ENCODE measurements around the gene TLE6. TPM values are rescaled to one million over a fixed set of nuclear protein-coding genes. Genes with fewer than 3 reads are reported as not detected.

TLE6 gene
- total and polyA plus RNA-seq, 10 of the 15 experiments (the other 5 are each of a cell fraction or from before 2014, with no cell fraction given) = 2.7 to 13.8 (median 6.4) TPM

DNA sequence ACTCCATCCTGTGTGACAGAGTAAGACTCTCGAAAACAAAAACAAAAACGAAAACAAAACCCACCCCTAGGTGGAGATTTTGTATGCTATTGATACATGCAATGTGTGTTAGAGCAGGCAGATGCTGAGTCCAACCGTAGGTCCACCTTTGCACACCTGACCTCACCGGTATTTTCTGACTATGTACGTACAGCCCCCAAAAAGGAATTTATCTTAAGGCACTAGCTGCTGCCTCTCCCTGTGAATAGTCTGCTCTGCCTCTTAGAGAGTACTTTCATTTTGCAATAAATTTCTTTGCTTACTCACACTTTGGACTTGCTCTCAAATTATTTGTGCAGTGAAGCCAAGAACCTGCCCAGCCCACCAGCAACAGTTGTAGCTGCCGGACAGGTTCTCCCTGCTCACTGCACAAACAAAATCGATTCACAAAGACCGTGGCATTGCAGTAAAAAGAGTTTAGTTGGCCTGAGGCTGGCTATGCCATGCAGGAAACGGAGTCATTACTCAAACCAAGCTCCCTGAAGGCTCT, 24.3 kb upstream of the TLE6 start:
- peaks cover 3% of the 10 kb centered on the region for H3K4me1 ChIP-seq (ENCODE audit: control insufficient read depth, insufficient read depth, low read length)
- peak overlapping the region; percentile 1; the same call in 1 of the 2 replicates for H3K4me2 ChIP-seq (ENCODE audit: control insufficient read depth, insufficient read depth)
- in situ Hi-C loops (cut with MboI) (no loop called here), intact Hi-C loops (cut with micrococcal nuclease; ENCODE audit: unreplicated experiment) (no loop called here)
- H3K27ac ChIP-seq (ENCODE audit: control insufficient read depth, insufficient read depth) = no peak overlapping the region
- under 1% methylated on average over 9 of the region's 9 CpGs for WGBS (ENCODE audit: insufficient coverage, insufficient replicate concordance, low lambda C conversion rate, missing lambda C conversion rate)
- TF ChIP-seq YY1 (IDR thresholded peaks at IDR 0.05; ENCODE audit: low read depth, low read length) = no peak
- TF ChIP-seq, protein P1, sequence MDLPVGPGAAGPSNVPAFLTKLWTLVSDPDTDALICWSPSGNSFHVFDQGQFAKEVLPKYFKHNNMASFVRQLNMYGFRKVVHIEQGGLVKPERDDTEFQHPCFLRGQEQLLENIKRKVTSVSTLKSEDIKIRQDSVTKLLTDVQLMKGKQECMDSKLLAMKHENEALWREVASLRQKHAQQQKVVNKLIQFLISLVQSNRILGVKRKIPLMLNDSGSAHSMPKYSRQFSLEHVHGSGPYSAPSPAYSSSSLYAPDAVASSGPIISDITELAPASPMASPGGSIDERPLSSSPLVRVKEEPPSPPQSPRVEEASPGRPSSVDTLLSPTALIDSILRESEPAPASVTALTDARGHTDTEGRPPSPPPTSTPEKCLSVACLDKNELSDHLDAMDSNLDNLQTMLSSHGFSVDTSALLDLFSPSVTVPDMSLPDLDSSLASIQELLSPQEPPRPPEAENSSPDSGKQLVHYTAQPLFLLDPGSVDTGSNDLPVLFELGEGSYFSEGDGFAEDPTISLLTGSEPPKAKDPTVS (IDR thresholded peaks at IDR 0.05; ENCODE audit: low read depth, low read length) = no peak
- TF ChIP-seq SMAD1 (IDR thresholded peaks at IDR 0.05; ENCODE audit: low read depth, partially characterized antibody) = no peak
- TF ChIP-seq ASH2L (IDR thresholded peaks at IDR 0.05; ENCODE audit: borderline replicate concordance, low read depth) = no peak
- TF ChIP-seq PAX5 (IDR thresholded peaks at IDR 0.05; ENCODE audit: borderline replicate concordance, low read depth, low read length) = no peak
- TF ChIP-seq ZBED1 (IDR thresholded peaks at IDR 0.05; ENCODE audit: borderline replicate concordance) = no peak
- TF ChIP-seq BMI1 (IDR thresholded peaks at IDR 0.05; ENCODE audit: borderline replicate concordance) = no peak
- TF ChIP-seq SUZ12 (IDR thresholded peaks at IDR 0.05; ENCODE audit: unreplicated experiment) = no peak
- TF ChIP-seq HDAC6 (IDR thresholded peaks at IDR 0.05; ENCODE audit: unreplicated experiment) = no peak
- TF ChIP-seq, protein P2, sequence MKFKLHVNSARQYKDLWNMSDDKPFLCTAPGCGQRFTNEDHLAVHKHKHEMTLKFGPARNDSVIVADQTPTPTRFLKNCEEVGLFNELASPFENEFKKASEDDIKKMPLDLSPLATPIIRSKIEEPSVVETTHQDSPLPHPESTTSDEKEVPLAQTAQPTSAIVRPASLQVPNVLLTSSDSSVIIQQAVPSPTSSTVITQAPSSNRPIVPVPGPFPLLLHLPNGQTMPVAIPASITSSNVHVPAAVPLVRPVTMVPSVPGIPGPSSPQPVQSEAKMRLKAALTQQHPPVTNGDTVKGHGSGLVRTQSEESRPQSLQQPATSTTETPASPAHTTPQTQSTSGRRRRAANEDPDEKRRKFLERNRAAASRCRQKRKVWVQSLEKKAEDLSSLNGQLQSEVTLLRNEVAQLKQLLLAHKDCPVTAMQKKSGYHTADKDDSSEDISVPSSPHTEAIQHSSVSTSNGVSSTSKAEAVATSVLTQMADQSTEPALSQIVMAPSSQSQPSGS (IDR thresholded peaks at IDR 0.05; ENCODE audit: low read length) = no peak
- TF ChIP-seq CHD2 (IDR thresholded peaks at IDR 0.05; ENCODE audit: borderline replicate concordance, low read depth, low read length) = no peak
- TF ChIP-seq RAD51 (IDR thresholded peaks at IDR 0.05) = no peak
- TF ChIP-seq TARDBP (IDR thresholded peaks at IDR 0.05; ENCODE audit: borderline replicate concordance) = no peak
- no peak for TF ChIP-seq NFYA (IDR thresholded peaks at IDR 0.05; ENCODE audit: borderline replicate concordance, low read depth, low read length)
- H3K4me3 ChIP-seq = no peak overlapping the region
- ATAC-seq = no peak
- ChIA-PET RAD21 (ENCODE audit: unreplicated experiment) (interaction anchor here (1.1 kb wide), 1 partner anchor 14 kb away, joined by 4 read pairs; no protein-coding TSS in a partner anchor), CTCF (interaction anchor here (1.0 to 4.3 kb wide), 7 partner anchors 10 to 211 kb away, joined by 3 to 32 read pairs (median 10); no protein-coding TSS in a partner anchor), POLR2A (no interaction called here), SMC1A (ENCODE audit: uncharacterized antibody, unreplicated experiment) (interaction anchor here (1.4 kb wide), 1 partner anchor 122 kb away, joined by 3 read pairs; no protein-coding TSS in a partner anchor)
- no peaks in the 10 kb centered on the region for H3K27me3 ChIP-seq (replicated peaks in 1 of 2; ENCODE audit: control insufficient read depth in 2 of 2, insufficient read depth in 2 of 2, low read length in 1 of 2)
- no peaks in the 10 kb centered on the region for H4K20me1 ChIP-seq (ENCODE audit: control insufficient read depth, insufficient read depth)
- BruUV-seq (replicated peaks) = no TSS peak
- no peaks in the 10 kb centered on the region for H3K9me3 ChIP-seq (replicated peaks; ENCODE audit: control insufficient read depth, insufficient read depth, low read length)
- no peaks in the 10 kb centered on the region for H3K36me3 ChIP-seq (ENCODE audit: control insufficient read depth in 2 of 2, insufficient read depth in 2 of 2, low read length in 1 of 2)
- H2AFZ ChIP-seq (ENCODE audit: control insufficient read depth, low read depth, low read length) = peak overlapping the region; percentile 54
- no peak for DNase-seq (ENCODE audit: low read depth, low spot score)
- peaks cover 17% of the 10 kb centered on the region for H3K79me2 ChIP-seq (ENCODE audit: control insufficient read depth, insufficient read depth, low read length)
- FAIRE-seq = no peak
- H3K9ac ChIP-seq (ENCODE audit: control insufficient read depth, insufficient read depth, low read length) = no peak overlapping the region

Data from GM12878 (cell line).